HG03060 (cell line): ENCODE results near the gene ZRANB3.

Source experiments
- ATAC-seq: cut with Tn5 transposase; IDR thresholded peaks from one replicate; pipeline ENCODE4 v1.9.1; 2021; ENCODE audit warnings: low read depth, moderate number of reproducible peaks; ENCODE audit not compliant: unreplicated experiment

ZRANB3 gene

GRCh38 chr2:135257383-135258090, 273.5 kb downstream of the ZRANB3 start:
- no peak for ATAC-seq

DNA sequence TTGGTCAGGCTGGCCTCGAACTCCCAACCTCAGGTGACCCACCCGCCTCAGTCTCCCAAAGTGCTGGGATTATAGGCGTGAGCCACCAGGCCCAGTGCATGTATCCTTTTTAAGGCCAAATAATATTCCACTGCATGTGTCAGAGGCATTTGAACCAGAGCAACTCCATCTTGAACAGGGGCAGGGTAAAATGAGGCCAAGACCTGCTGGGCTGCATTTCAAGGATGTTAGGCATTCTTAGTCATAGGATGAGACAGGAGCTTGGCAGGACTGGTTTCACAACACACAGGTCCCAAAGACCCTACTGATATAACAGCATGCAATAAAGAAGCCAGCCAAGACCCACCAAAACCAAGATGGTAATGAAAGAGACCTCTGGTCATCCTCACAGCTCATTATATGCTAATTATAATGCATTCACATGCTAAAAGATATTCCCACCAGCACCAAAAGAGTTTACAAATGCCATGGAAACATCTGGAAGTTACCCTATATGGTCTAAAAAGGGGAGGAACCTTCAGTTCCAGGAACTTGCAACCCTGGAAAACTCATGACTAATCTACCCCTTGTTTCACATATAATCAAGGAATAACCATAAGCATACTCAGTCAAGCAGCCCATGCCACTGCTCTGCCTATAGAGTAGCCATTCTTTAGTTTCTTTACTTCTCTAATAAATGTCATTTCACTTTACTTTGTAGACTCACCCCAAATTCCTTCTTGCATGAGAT, 274.3 kb downstream of the ZRANB3 start:
- no peak for ATAC-seq

- no peak for ATAC-seq
These were observed 275.8 kb downstream of the ZRANB3 start for GRCh38 chr2:135255208-135255607.

- ATAC-seq, result no peak
These were observed 278.1 kb downstream of the ZRANB3 start for GRCh38 chr2:135252805-135253458.

DNA sequence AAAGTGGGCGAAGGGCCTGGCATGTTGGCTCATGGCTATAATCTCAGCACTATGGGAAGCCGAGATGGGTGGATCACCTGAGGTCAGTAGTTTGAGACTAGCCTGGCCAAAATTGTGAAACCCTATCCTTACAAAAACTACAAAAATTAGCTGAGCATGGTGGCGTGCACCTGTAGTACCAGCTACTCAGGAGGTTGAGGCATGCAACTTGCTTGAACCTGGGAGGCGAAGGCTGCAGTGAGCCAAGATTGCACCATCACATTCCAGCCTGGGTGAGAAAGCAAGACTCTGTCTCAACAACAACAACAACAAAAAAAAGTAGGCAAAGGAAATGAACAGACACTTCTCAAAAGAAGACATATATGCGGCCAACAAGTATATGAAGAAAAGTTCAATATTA, 282.4 kb downstream of the ZRANB3 start:
- ATAC-seq, result no peak

DNA sequence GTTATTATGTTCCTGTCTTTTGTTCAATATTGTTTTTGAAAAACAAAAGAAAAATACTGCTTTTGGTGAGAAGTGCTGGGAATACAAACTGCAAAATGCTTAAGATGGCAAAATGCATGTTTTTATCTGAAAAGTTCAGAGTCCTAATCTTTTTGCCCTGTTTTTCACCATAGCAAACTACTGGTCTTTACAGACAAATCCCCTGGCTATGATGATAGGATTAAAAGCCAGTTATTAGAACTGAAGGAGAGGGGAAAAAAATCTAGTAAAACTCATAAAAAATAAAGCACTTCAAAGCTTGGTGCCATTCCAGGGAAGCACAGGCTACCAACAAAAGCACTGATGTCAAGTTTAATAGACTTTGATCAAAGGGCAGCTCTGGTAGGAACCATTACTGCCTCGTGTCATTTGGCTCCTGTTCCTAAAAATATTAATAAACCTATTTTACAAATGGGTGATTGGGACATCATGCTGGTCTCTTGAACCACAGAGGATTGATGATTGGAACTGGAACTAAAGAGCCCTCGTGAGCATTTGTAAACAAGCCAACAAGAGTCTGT, 284.2 kb downstream of the ZRANB3 start:
- no peak for ATAC-seq

DNA sequence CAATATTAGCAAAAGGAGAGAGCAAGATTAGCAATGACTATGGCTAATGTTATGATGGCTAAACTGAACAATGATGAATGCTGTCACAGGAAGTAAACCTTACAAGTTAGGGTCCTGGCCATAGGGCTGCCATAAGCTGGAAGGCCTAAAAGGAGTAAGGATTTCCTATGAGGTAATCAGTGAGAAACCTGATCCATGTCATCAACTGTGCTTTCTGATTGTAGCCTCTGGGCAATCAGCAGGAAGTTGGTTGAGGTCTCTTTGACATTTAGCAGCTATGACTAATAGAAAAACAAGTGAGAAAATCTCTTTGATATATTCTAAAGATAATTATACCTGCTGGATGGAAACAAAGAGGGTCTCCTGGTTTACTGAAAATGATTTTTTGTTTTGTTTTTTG, 285.9 kb downstream of the ZRANB3 start:
- ATAC-seq, result no peak

- no peak for ATAC-seq
These were observed 292.4 kb downstream of the ZRANB3 start for GRCh38 chr2:135238651-135239050.

- ATAC-seq, result no peak
These were observed 300.9 kb downstream of the ZRANB3 start for GRCh38 chr2:135230150-135230549.

DNA sequence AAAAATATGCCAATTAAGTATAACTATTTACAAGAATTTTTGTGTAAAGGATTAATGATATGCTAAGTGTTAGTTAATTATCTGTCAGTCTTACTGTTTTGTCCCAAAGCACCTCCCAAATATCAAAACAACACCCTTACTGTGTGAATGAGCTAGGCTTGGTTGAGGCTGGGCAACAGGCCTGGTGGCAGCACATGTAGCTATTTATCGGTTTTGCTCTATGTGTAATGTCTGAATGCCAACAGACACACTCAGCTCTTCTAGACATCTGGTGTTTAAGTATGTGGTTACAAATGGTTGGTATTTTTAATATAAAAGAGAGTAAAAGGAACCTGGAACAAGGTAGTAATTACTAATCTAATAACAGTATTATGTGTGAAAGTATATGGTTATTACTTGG, 303.6 kb downstream of the ZRANB3 start:
- ATAC-seq, result no peak

GRCh38 chr2:135226961-135227360, 304.1 kb downstream of the ZRANB3 start:
- no peak for ATAC-seq

DNA sequence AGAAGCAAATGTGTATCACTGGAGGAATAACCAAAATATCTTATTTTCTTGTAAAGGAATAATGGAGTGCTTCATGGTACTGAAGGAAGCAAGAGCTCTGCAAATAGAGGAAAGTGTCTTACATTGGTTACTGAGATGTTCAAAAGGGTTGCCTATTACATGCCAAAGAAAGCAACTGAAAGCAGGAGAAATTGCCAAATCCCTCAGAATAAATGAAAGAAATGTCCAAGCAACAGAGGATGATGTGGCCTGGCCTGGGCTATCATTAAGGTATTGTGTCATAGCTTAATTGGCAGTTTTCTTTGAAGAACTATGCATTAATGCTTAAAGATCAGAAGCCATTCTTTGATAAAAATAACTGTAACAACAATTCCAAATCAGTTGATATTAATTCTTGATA, 305.2 kb downstream of the ZRANB3 start:
- no peak for ATAC-seq

GRCh38 chr2:135219226-135219625, 311.8 kb downstream of the ZRANB3 start:
- ATAC-seq, result no peak

- ATAC-seq, result no peak
These were observed 312.6 kb downstream of the ZRANB3 start for GRCh38 chr2:135218426-135218825.

DNA sequence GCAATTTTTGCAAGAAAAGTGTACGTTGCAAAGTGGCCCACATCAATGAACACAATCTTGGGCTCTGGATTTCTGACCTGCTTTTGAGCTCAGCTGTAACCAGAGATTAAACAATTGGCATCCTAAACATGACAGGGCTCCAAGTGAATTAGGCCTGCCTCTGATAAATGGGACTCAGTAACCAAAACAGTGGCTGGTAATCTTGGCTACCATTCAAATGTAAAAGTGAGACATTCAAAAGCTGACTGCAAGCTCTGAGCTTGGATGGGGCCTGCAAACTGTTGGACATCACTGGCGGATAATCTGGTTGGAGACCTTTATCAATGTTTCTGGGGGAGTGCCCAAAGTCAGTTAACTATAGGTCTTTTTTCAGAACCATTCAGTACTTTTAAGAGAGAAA, 318.3 kb downstream of the ZRANB3 start:
- ATAC-seq, result no peak

DNA sequence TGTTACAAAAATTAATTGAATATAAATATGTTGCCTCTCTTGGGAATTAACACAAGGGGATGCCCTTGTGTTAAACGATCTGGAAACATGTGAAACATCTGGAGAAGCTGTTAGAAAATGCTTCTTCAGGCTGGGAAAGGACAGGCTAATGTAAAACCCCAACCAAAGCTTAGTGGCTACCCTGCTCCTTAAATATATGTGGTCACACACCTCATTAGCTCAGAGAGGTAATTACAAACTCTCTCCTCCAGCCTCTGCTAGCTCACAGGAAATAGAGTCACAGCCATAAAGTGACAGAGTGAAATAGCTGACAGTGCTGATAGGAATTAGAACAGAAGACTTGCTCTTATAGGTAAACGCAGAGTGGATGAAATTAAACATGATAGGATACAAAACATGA, 323.0 kb downstream of the ZRANB3 start:
- no peak for ATAC-seq

DNA sequence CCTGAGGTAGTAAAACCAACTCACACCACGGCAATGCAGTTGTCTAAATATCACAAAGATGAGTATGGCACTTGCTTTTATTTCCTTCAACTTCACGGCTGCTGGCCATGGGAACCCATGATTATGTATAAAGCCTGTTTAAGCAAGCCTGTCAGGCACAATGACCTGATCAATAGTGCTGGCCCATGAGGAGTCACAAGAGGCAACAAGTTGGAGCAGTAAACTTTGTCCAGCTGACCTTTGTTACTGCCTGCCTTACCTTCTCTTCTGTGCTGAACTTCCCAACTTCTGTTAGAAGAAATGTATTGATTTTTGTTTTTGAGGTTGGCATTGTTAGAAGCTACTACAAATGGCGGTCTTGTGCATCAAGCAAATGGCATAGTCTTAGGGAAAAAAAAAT, 327.1 kb downstream of the ZRANB3 start:
- ATAC-seq, result no peak

GRCh38 chr2:135202751-135203150, 328.3 kb downstream of the ZRANB3 start:
- ATAC-seq, result no peak

- no peak for ATAC-seq
These were observed 332.5 kb downstream of the ZRANB3 start for GRCh38 chr2:135198481-135198880.

DNA sequence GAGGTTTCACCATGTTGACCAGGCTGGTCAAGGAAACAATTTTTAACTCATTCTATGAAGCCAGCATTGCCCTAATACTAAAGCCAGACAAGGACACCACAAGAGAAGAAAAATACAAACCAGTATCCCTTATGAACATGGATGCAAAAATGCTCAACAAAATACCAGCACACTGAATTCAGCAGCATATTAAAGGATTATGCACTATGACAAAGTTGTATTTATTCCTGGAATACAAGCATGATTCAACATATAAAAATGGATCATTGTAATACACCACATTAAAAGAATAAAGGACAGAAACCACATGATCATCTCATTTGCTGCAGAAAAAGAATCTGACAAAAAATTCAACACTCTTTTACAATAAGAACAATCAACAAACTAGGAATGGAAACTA, 340.2 kb downstream of the ZRANB3 start:
- ATAC-seq, result no peak

- no peak for ATAC-seq
These were observed 341.9 kb downstream of the ZRANB3 start for GRCh38 chr2:135189148-135189547.
